ENCODE data around the gene PTPRF. TPM values are rescaled to one million over a fixed set of nuclear protein-coding genes. Genes with fewer than 3 reads are reported as not detected.

Gene PTPRF
- total RNA-seq, 2 donors from 2014 or later, result 6.3 to 30.7 TPM

GRCh38 chr1:43564551-43565348, 34.1 kb downstream of the PTPRF start:
- Mint-ChIP-seq H3K4me3 (peak overlapping the region; percentile 78), H3K4me1 (no peaks in the 10 kb centered on the region), H3K27ac (peak overlapping the region; percentile 66), H3K27me3 (no peaks in the 10 kb centered on the region), H3K9me3 (no peaks in the 10 kb centered on the region), H3K36me3 (ENCODE audit: low read depth) (no peaks in the 10 kb centered on the region)
- ATAC-seq (replicated peaks), result no peak

- Mint-ChIP-seq H3K27ac (peak overlapping the region; percentile 78), H3K9me3 (no peaks in the 10 kb centered on the region), H3K36me3 (ENCODE audit: low read depth) (no peaks in the 10 kb centered on the region), H3K4me1 (no peaks in the 10 kb centered on the region), H3K4me3 (peak overlapping the region; percentile 78), H3K27me3 (no peaks in the 10 kb centered on the region)
- ATAC-seq (replicated peaks), result peak; percentile 91
These were observed 35.1 kb downstream of the PTPRF start for GRCh38 chr1:43565600-43566360.

- no peak for ATAC-seq (replicated peaks)
- no peaks in the 10 kb centered on the region for H3K36me3 Mint-ChIP-seq (ENCODE audit: low read depth)
- H3K27ac Mint-ChIP-seq, result peak overlapping the region; percentile 78
- no peaks in the 10 kb centered on the region for H3K4me1 Mint-ChIP-seq
- H3K4me3 Mint-ChIP-seq, result peak overlapping the region; percentile 78
- no peaks in the 10 kb centered on the region for H3K27me3 Mint-ChIP-seq
- no peaks in the 10 kb centered on the region for H3K9me3 Mint-ChIP-seq
These were observed 35.8 kb downstream of the PTPRF start for GRCh38 chr1:43566382-43567044.

GRCh38 chr1:43569175-43569574, 38.5 kb downstream of the PTPRF start:
- H3K27me3 Mint-ChIP-seq, result no peaks in the 10 kb centered on the region
- H3K9me3 Mint-ChIP-seq, result no peaks in the 10 kb centered on the region
- H3K36me3 Mint-ChIP-seq (ENCODE audit: low read depth), result no peaks in the 10 kb centered on the region
- H3K4me1 Mint-ChIP-seq, result no peaks in the 10 kb centered on the region
- no peak for ATAC-seq (replicated peaks)
- H3K27ac Mint-ChIP-seq, result peak overlapping the region; percentile 53
- no peak overlapping the region for H3K4me3 Mint-ChIP-seq

- Mint-ChIP-seq H3K9me3 (no peaks in the 10 kb centered on the region), H3K27ac (no peak overlapping the region), H3K27me3 (no peaks in the 10 kb centered on the region), H3K4me1 (no peaks in the 10 kb centered on the region), H3K4me3 (no peak overlapping the region), H3K36me3 (ENCODE audit: low read depth) (no peaks in the 10 kb centered on the region)
- ATAC-seq (replicated peaks), result no peak
These were observed 39.6 kb downstream of the PTPRF start for GRCh38 chr1:43570277-43570676.

- H3K4me1 Mint-ChIP-seq, result peaks cover 2% of the 10 kb centered on the region
- no peaks in the 10 kb centered on the region for H3K9me3 Mint-ChIP-seq
- no peaks in the 10 kb centered on the region for H3K27me3 Mint-ChIP-seq
- no peak overlapping the region for H3K4me3 Mint-ChIP-seq
- H3K36me3 Mint-ChIP-seq (ENCODE audit: low read depth), result no peaks in the 10 kb centered on the region
- ATAC-seq (replicated peaks), result no peak
- no peak overlapping the region for H3K27ac Mint-ChIP-seq
These were observed 40.0 kb downstream of the PTPRF start for GRCh38 chr1:43570715-43571114.

- H3K27me3 Mint-ChIP-seq, result no peaks in the 10 kb centered on the region
- no peaks in the 10 kb centered on the region for H3K9me3 Mint-ChIP-seq
- H3K4me3 Mint-ChIP-seq, result no peak overlapping the region
- ATAC-seq (replicated peaks), result no peak
- H3K27ac Mint-ChIP-seq, result peak overlapping the region; percentile 10
- no peaks in the 10 kb centered on the region for H3K36me3 Mint-ChIP-seq (ENCODE audit: low read depth)
- peaks cover 13% of the 10 kb centered on the region for H3K4me1 Mint-ChIP-seq
These were observed 41.4 kb downstream of the PTPRF start for GRCh38 chr1:43572084-43572483.

- no peak overlapping the region for H3K4me3 Mint-ChIP-seq
- H3K9me3 Mint-ChIP-seq, result no peaks in the 10 kb centered on the region
- H3K27ac Mint-ChIP-seq, result no peak overlapping the region
- no peaks in the 10 kb centered on the region for H3K27me3 Mint-ChIP-seq
- peaks cover 13% of the 10 kb centered on the region for H3K4me1 Mint-ChIP-seq
- H3K36me3 Mint-ChIP-seq (ENCODE audit: low read depth), result no peaks in the 10 kb centered on the region
- ATAC-seq (replicated peaks), result no peak
These were observed 41.9 kb downstream of the PTPRF start for GRCh38 chr1:43572538-43572937.

- no peaks in the 10 kb centered on the region for H3K9me3 Mint-ChIP-seq
- H3K4me3 Mint-ChIP-seq, result no peak overlapping the region
- H3K36me3 Mint-ChIP-seq (ENCODE audit: low read depth), result no peaks in the 10 kb centered on the region
- H3K27ac Mint-ChIP-seq, result no peak overlapping the region
- no peak for ATAC-seq (replicated peaks)
- H3K27me3 Mint-ChIP-seq, result no peaks in the 10 kb centered on the region
- peaks cover 13% of the 10 kb centered on the region for H3K4me1 Mint-ChIP-seq
These were observed 42.5 kb downstream of the PTPRF start for GRCh38 chr1:43573066-43573800.

GRCh38 chr1:43576521-43576920, 45.8 kb downstream of the PTPRF start:
- Mint-ChIP-seq H3K4me1 (peaks cover 13% of the 10 kb centered on the region), H3K9me3 (no peaks in the 10 kb centered on the region), H3K4me3 (no peak overlapping the region), H3K36me3 (ENCODE audit: low read depth) (no peaks in the 10 kb centered on the region), H3K27me3 (no peaks in the 10 kb centered on the region), H3K27ac (peak overlapping the region; percentile 38)
- no peak for ATAC-seq (replicated peaks)

- no peak overlapping the region for H3K27ac Mint-ChIP-seq
These were observed 47.2 kb downstream of the PTPRF start for GRCh38 chr1:43577655-43578542.

GRCh38 chr1:43580039-43580438, 49.4 kb downstream of the PTPRF start:
- peaks cover 21% of the 10 kb centered on the region for H3K4me1 Mint-ChIP-seq
- no peaks in the 10 kb centered on the region for H3K36me3 Mint-ChIP-seq (ENCODE audit: low read depth)
- no peaks in the 10 kb centered on the region for H3K27me3 Mint-ChIP-seq
- no peak overlapping the region for H3K27ac Mint-ChIP-seq
- H3K9me3 Mint-ChIP-seq, result no peaks in the 10 kb centered on the region
- no peak overlapping the region for H3K4me3 Mint-ChIP-seq
- no peak for ATAC-seq (replicated peaks)

More at GRCh38 chr1:43577655-43578542, 47.2 kb downstream of the PTPRF start:
- no peak for ATAC-seq (replicated peaks)
- Mint-ChIP-seq H3K4me3 (no peak overlapping the region), H3K9me3 (no peaks in the 10 kb centered on the region), H3K4me1 (peaks cover 19% of the 10 kb centered on the region), H3K27me3 (no peaks in the 10 kb centered on the region), H3K36me3 (ENCODE audit: low read depth) (no peaks in the 10 kb centered on the region)

- Mint-ChIP-seq H3K4me1 (peaks cover 9% of the 10 kb centered on the region), H3K27ac (peak overlapping the region; percentile 39), H3K9me3 (no peaks in the 10 kb centered on the region), H3K36me3 (ENCODE audit: low read depth) (no peaks in the 10 kb centered on the region), H3K27me3 (no peaks in the 10 kb centered on the region), H3K4me3 (no peak overlapping the region)
- peak; percentile 95 for ATAC-seq (replicated peaks)
These were observed 51.5 kb downstream of the PTPRF start for GRCh38 chr1:43582162-43582566.
